Activated effector memory CD4-positive, alpha-beta T cell treated with Interleukin-2 at 50 U/mL for 16 hours (primary cell): ENCODE results near the gene CLIC5.

Source experiments
- DNase-seq: peaks from one replicate; pipeline ENCODE4 v3.0.0-alpha.2; 2020

CLIC5 gene

GRCh38 chr6:45835721-45836437 is 179.8 kb downstream of the CLIC5 start:
- no peak for DNase-seq

GRCh38 chr6:45832063-45832462 is 183.6 kb downstream of the CLIC5 start:
- DNase-seq, result no peak
